Measurements from ENCODE around the gene RHBDD1. TPM values are rescaled to one million over a fixed set of nuclear protein-coding genes. Genes with fewer than 3 reads are reported as not detected.

Gene RHBDD1
- 29.9 TPM for total RNA-seq (ENCODE audit: unreplicated experiment)
- long read RNA-seq, partial matches to known transcripts: 0 of 1 reads
- long read RNA-seq, other reads (novel, unspliced or antisense): 1 of 1 reads

GRCh38 chr2:226835796-226836547 lies at the start of gene RHBDD1:
TSS of gene RHBDD1 (plus strand) at chr2:226836054. CDS start at chr2:226864694, 28,640 bp downstream.
- Mint-ChIP-seq H3K9me3 (ENCODE audit: unreplicated experiment) (peaks cover 1% of the 10 kb centered on the region), H3K27ac (ENCODE audit: unreplicated experiment) (peak within 1 kb of the TSS; percentile 94), H3K27me3 (ENCODE audit: unreplicated experiment) (no peaks in the 10 kb centered on the region), H3K36me3 (ENCODE audit: unreplicated experiment) (no peaks in the 10 kb centered on the region), H3K4me1 (ENCODE audit: low read depth, unreplicated experiment) (peaks cover 25% of the 10 kb centered on the region), H3K4me3 (ENCODE audit: unreplicated experiment) (peak within 1 kb of the TSS; percentile 97)
- peak; percentile 96 for DNase-seq
- TF ChIP-seq CTCF (IDR thresholded peaks at IDR 0.05; ENCODE audit: partially characterized antibody, unreplicated experiment): no peak

GRCh38 chr2:226788064-226788463 lies 47.8 kb upstream of the RHBDD1 start:
- no peak overlapping the region for H3K27ac Mint-ChIP-seq (ENCODE audit: unreplicated experiment)
- H3K4me3 Mint-ChIP-seq (ENCODE audit: unreplicated experiment): no peak overlapping the region
- DNase-seq: no peak
- H3K9me3 Mint-ChIP-seq (ENCODE audit: unreplicated experiment): peaks cover 2% of the 10 kb centered on the region
- no peaks in the 10 kb centered on the region for H3K36me3 Mint-ChIP-seq (ENCODE audit: unreplicated experiment)
- H3K4me1 Mint-ChIP-seq (ENCODE audit: low read depth, unreplicated experiment): peaks cover 15% of the 10 kb centered on the region
- no peaks in the 10 kb centered on the region for H3K27me3 Mint-ChIP-seq (ENCODE audit: unreplicated experiment)
- no peak for TF ChIP-seq CTCF (IDR thresholded peaks at IDR 0.05; ENCODE audit: partially characterized antibody, unreplicated experiment)

- H3K36me3 Mint-ChIP-seq (ENCODE audit: unreplicated experiment): no peaks in the 10 kb centered on the region
- TF ChIP-seq CTCF (IDR thresholded peaks at IDR 0.05; ENCODE audit: partially characterized antibody, unreplicated experiment): no peak
- no peak overlapping the region for H3K27ac Mint-ChIP-seq (ENCODE audit: unreplicated experiment)
- peaks cover 2% of the 10 kb centered on the region for H3K9me3 Mint-ChIP-seq (ENCODE audit: unreplicated experiment)
- no peaks in the 10 kb centered on the region for H3K27me3 Mint-ChIP-seq (ENCODE audit: unreplicated experiment)
- H3K4me3 Mint-ChIP-seq (ENCODE audit: unreplicated experiment): no peak overlapping the region
- H3K4me1 Mint-ChIP-seq (ENCODE audit: low read depth, unreplicated experiment): peaks cover 23% of the 10 kb centered on the region
- no peak for DNase-seq
Measured at GRCh38 chr2:226788881-226789490, 46.9 kb upstream of the RHBDD1 start.

- TF ChIP-seq CTCF (IDR thresholded peaks at IDR 0.05; ENCODE audit: partially characterized antibody, unreplicated experiment): no peak
- DNase-seq: no peak
- Mint-ChIP-seq H3K27ac (ENCODE audit: unreplicated experiment) (no peak overlapping the region), H3K27me3 (ENCODE audit: unreplicated experiment) (no peaks in the 10 kb centered on the region), H3K4me1 (ENCODE audit: low read depth, unreplicated experiment) (peaks cover 31% of the 10 kb centered on the region), H3K36me3 (ENCODE audit: unreplicated experiment) (no peaks in the 10 kb centered on the region), H3K4me3 (ENCODE audit: unreplicated experiment) (no peak overlapping the region), H3K9me3 (ENCODE audit: unreplicated experiment) (peaks cover 2% of the 10 kb centered on the region)
Measured at GRCh38 chr2:226790011-226790410, 45.8 kb upstream of the RHBDD1 start.

- Mint-ChIP-seq H3K27ac (ENCODE audit: unreplicated experiment) (no peak overlapping the region), H3K9me3 (ENCODE audit: unreplicated experiment) (peaks cover 2% of the 10 kb centered on the region), H3K4me3 (ENCODE audit: unreplicated experiment) (peak overlapping the region; percentile 86), H3K36me3 (ENCODE audit: unreplicated experiment) (no peaks in the 10 kb centered on the region), H3K27me3 (ENCODE audit: unreplicated experiment) (no peaks in the 10 kb centered on the region), H3K4me1 (ENCODE audit: low read depth, unreplicated experiment) (peaks cover 31% of the 10 kb centered on the region)
- TF ChIP-seq CTCF (IDR thresholded peaks at IDR 0.05; ENCODE audit: partially characterized antibody, unreplicated experiment): no peak
- DNase-seq: no peak
Measured at GRCh38 chr2:226790431-226790830, 45.4 kb upstream of the RHBDD1 start.

Measured in glutamatergic neuron (in vitro differentiated cells).